Endothelial cell (in vitro differentiated cells): ENCODE data around the gene POLE. TPM values are rescaled to one million over a fixed set of nuclear protein-coding genes. Genes with fewer than 3 reads are reported as not detected.

Experiments used
- DNase-seq: peaks from one replicate; pipeline ENCODE4 v3.0.0; 2021; ENCODE audit warnings: low spot score
- H3K27ac Mint-ChIP-seq: one replicate; pipeline ENCODE4 v1.8.0; 2021; ENCODE audit warnings: mixed read lengths, inconsistent platforms; ENCODE audit not compliant: unreplicated experiment
- H3K27me3 Mint-ChIP-seq: one replicate; pipeline ENCODE4 v1.8.0; 2021; ENCODE audit warnings: mild to moderate bottlenecking, moderate library complexity, mixed read lengths, inconsistent platforms; ENCODE audit not compliant: unreplicated experiment
- H3K36me3 Mint-ChIP-seq: one replicate; pipeline ENCODE4 v1.8.0; 2021; ENCODE audit warnings: mild to moderate bottlenecking, low read depth, mixed read lengths, inconsistent platforms; ENCODE audit not compliant: unreplicated experiment
- H3K4me1 Mint-ChIP-seq: one replicate; pipeline ENCODE4 v1.8.0; 2021; ENCODE audit warnings: mild to moderate bottlenecking, mixed read lengths, inconsistent platforms; ENCODE audit not compliant: unreplicated experiment
- H3K4me3 Mint-ChIP-seq: one replicate; pipeline ENCODE4 v1.8.0; 2021; ENCODE audit warnings: mild to moderate bottlenecking, mixed read lengths, inconsistent platforms; ENCODE audit not compliant: unreplicated experiment
- H3K9me3 Mint-ChIP-seq: one replicate; pipeline ENCODE4 v1.8.0; 2021; ENCODE audit warnings: mixed read lengths, inconsistent platforms; ENCODE audit not compliant: unreplicated experiment
- CTCF ChIP-seq: fragments of 200-600 bp; sonication (generic); IDR thresholded peaks from one replicate; pipeline ENCODE4 v1.5.0; 2021; ENCODE audit warnings: antibody characterized with exemption; ENCODE audit not compliant: unreplicated experiment
- total RNA-seq: library from RNA; stranded (reverse); fragmentation: NEBNext Ultra II Directional; extraction: Animal tissue kit (Norgen Biotek cat#: 25700); gene quantifications from one replicate; pipeline ENCODE4 v1.2.1, GENCODE V29; 2021; ENCODE audit not compliant: unreplicated experiment

POLE gene
- total RNA-seq, 1 donor from 2014 or later: 137 TPM

- Mint-ChIP-seq H3K36me3 (peaks cover 60% of the 10 kb centered on the region), H3K4me3 (peak overlapping the region; percentile 69), H3K27ac (peak overlapping the region; percentile 61), H3K27me3 (peaks cover 13% of the 10 kb centered on the region), H3K4me1 (peaks cover 72% of the 10 kb centered on the region), H3K9me3 (no peaks in the 10 kb centered on the region)
- no peak for DNase-seq
- no peak for TF ChIP-seq CTCF
Measured at GRCh38 chr12:132662901-132663755, 24.0 kb downstream of the POLE start.

GRCh38 chr12:132661972-132662371 is 25.2 kb downstream of the POLE start:
- peaks cover 13% of the 10 kb centered on the region for H3K27me3 Mint-ChIP-seq
- no peak for TF ChIP-seq CTCF
- H3K36me3 Mint-ChIP-seq: peaks cover 66% of the 10 kb centered on the region
- peak overlapping the region; percentile 39 for H3K27ac Mint-ChIP-seq
- no peak for DNase-seq
- peak overlapping the region; percentile 65 for H3K4me3 Mint-ChIP-seq
- peaks cover 78% of the 10 kb centered on the region for H3K4me1 Mint-ChIP-seq
- H3K9me3 Mint-ChIP-seq: no peaks in the 10 kb centered on the region

GRCh38 chr12:132660996-132661395 is 26.1 kb downstream of the POLE start:
- Mint-ChIP-seq H3K27me3 (peaks cover 13% of the 10 kb centered on the region), H3K4me1 (peaks cover 78% of the 10 kb centered on the region), H3K9me3 (no peaks in the 10 kb centered on the region), H3K4me3 (peak overlapping the region; percentile 75), H3K27ac (peak overlapping the region; percentile 95), H3K36me3 (peaks cover 63% of the 10 kb centered on the region)
- DNase-seq: no peak
- no peak for TF ChIP-seq CTCF

- peaks cover 71% of the 10 kb centered on the region for H3K4me1 Mint-ChIP-seq
- H3K27ac Mint-ChIP-seq: peak overlapping the region; percentile 95
- peaks cover 54% of the 10 kb centered on the region for H3K36me3 Mint-ChIP-seq
- no peak for TF ChIP-seq CTCF
- no peak for DNase-seq
- no peaks in the 10 kb centered on the region for H3K9me3 Mint-ChIP-seq
- peaks cover 13% of the 10 kb centered on the region for H3K27me3 Mint-ChIP-seq
- H3K4me3 Mint-ChIP-seq: peak overlapping the region; percentile 71
Measured at GRCh38 chr12:132660052-132660451, 27.1 kb downstream of the POLE start.

GRCh38 chr12:132659146-132659545 is 28.0 kb downstream of the POLE start:
- peak overlapping the region; percentile 48 for H3K27ac Mint-ChIP-seq
- no peak for TF ChIP-seq CTCF

More at GRCh38 chr12:132659146-132659545, 28.0 kb downstream of the POLE start:
- H3K36me3 Mint-ChIP-seq: peaks cover 54% of the 10 kb centered on the region
- no peak for DNase-seq
- peaks cover 63% of the 10 kb centered on the region for H3K4me1 Mint-ChIP-seq
- H3K9me3 Mint-ChIP-seq: no peaks in the 10 kb centered on the region
- peaks cover 12% of the 10 kb centered on the region for H3K27me3 Mint-ChIP-seq
- H3K4me3 Mint-ChIP-seq: no peak overlapping the region
